GM18526 (cell line): Measurements from ENCODE around the gene ABI3.

ENCODE experiments used
- POLR2A ChIP-seq: IDR thresholded peaks from 3 replicates; pipeline ENCODE4 v1.6.1; 2011; ENCODE audit not compliant: insufficient read length; ENCODE audit errors: extremely low read depth

The ABI3 gene

DNA sequence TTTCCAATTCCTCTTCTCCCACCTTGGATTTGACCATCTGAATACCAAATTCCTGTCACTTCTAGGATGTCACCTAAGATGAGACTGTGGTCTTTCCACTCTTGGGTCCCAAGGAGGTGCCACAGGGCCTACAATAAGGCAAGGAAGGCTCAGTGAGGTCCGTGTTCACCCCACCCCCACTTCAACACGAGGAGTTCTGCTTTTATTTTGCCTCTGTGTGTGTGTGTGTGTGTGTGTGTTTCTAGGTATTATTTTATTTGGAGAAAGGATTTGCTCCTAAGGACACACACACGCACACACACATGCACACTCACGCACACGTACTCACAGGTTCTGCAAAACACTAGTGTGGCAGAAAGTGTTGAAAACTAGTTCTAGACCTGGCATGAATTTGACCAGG is 44.6 kb downstream of the ABI3 start:
- no peak for TF ChIP-seq POLR2A

GRCh38 chr17:49258394-49258793 is 47.9 kb downstream of the ABI3 start:
- TF ChIP-seq POLR2A: no peak

- TF ChIP-seq POLR2A: no peak
These were observed 49.1 kb downstream of the ABI3 start for GRCh38 chr17:49259663-49260010.

DNA sequence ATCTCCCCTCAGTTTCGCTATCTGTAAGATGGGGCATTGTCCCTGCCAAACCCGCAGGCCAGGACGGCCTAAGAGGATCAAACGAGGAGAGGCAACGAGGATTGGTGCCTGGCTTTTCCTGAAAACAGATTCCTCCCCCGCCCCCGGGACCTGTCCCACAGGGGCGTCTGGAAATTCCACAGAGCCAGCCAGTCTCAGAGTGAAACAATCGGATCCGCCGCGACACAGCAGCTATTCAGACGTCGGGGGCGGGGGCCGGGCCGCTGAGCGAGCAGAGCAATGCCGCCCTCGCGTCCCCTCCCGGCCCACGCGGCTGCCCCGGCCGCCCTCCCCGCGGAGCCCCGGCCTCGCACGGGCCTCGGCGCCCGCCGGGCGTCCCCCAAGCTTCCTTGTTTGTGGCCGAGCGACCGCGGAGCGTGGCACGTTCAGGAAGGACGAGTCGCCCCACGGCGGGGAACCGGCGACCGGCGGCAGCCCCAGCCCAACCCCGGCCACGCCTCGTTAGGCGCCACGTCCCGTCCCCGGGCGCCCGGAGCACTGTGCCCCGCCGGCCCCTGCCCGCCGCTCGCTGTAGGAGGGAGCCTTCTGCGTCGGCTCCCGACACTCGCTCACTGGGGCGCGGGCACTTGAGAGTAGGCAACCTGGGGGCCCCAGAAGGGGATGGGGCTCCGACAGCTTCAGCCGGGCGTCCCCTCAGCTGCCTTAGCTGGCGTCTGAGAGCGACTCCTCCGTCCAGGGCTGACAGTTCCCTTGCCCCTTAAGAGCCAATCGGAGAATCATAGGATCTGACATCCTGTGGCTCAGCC is 49.7 kb downstream of the ABI3 start:
- TF ChIP-seq POLR2A: no peak

- TF ChIP-seq POLR2A: no peak
These were observed 50.3 kb downstream of the ABI3 start for GRCh38 chr17:49260817-49261291.

- no peak for TF ChIP-seq POLR2A
These were observed 55.7 kb downstream of the ABI3 start for GRCh38 chr17:49266233-49266632.

GRCh38 chr17:49267912-49268311 is 57.4 kb downstream of the ABI3 start:
- no peak for TF ChIP-seq POLR2A

DNA sequence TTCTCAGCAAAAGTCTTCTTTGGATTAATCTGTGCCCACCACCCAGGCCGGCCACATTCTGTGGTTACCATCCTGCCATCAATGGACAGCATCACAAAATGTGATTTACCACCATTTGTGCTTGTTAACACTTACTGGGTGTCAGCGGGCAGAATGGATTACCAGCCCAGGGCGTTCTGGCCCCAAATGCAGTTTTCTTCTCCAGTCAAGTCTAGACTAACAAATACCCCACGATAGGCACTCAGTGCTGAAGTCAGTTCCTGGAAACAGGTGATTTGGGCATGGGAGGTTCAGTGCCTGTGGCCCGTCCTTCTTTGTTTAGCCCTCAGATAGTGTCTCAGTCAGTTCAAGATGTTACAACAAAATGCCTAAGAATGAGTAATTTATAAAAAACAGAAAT is 58.8 kb downstream of the ABI3 start:
- TF ChIP-seq POLR2A: no peak
